Measurements from ENCODE around the gene SLC26A9. TPM values are rescaled to one million over a fixed set of nuclear protein-coding genes. Genes with fewer than 3 reads are reported as not detected.

SLC26A9 gene
- total and polyA plus RNA-seq, 2 donors = 0.09 to 0.41 TPM

DNA sequence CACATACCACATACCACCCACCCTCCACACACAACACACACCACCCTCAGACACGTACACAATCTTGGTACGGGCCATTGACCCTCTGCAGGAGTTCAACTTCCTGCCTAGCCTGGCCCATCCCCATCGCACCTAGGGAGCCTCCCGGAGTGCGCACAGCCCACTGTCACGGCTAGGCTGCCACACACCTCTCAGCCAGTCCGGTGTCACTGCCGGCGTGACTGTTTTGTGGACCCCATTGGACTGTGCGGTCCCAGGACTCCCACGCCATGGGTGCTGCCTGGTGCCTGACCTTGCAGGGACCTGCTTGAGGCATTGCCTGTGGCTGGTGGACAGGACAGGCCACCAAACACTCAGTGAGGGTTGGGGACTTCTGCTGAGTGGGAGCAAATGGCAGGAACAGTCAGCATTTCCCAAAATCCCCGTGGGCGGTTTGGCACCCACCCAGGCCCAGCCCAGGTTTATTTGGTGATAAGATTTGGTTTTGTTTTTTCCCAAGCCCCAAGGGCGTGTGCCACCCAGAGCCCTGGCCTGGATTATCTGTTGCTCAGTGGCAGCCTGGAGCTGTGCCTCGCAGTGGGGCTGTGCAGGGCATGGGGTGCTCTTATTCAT is 32.2 kb upstream of the SLC26A9 start:
- no peak overlapping the region for H3K4me3 ChIP-seq (ENCODE audit: low read length in 2 of 2)
- H3K36me3 ChIP-seq (ENCODE audit: control insufficient read depth in 2 of 2, insufficient read depth in 2 of 2, low read length in 1 of 2) = no peaks in the 10 kb centered on the region
- H3K27ac ChIP-seq (ENCODE audit: low read depth in 1 of 2, low read length in 1 of 2) = no peak overlapping the region
- H3K9me3 ChIP-seq (ENCODE audit: control insufficient read depth in 2 of 2, insufficient read depth in 1 of 2, low read length in 1 of 2) = no peaks in the 10 kb centered on the region
- no peak for DNase-seq (ENCODE audit: low read depth in 6 of 9, low spot score in 9 of 9)
- no peaks in the 10 kb centered on the region for H3K27me3 ChIP-seq (ENCODE audit: control insufficient read depth in 2 of 2, insufficient read depth in 1 of 2, low read length in 1 of 2)
- H3K4me1 ChIP-seq (ENCODE audit: control insufficient read depth in 2 of 2, insufficient read depth in 2 of 2, low read length in 2 of 2) = no peaks in the 10 kb centered on the region
- WGBS = 95% methylated on average over 15 of the region's 15 CpGs

DNA sequence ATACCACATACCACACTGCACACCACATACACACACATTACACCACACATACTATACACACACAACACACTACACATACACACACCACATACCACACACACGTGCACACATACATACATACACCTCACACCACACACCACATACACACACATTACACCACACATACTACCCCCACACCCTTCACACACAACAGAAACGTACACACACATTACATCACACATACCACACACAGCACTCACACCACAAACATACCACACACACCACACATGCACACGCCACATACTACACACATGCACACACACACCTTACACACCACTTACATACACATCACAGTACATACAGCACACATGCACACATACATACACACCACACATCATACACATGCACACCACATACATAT is 31.5 kb upstream of the SLC26A9 start:
- WGBS = 95% methylated on average over 3 of the region's 3 CpGs
- DNase-seq (ENCODE audit: low read depth in 6 of 9, low spot score in 9 of 9) = no peak
- Histone ChIP-seq H3K9me3 (ENCODE audit: control insufficient read depth in 2 of 2, insufficient read depth in 1 of 2, low read length in 1 of 2) (no peaks in the 10 kb centered on the region), H3K27me3 (ENCODE audit: control insufficient read depth in 2 of 2, insufficient read depth in 1 of 2, low read length in 1 of 2) (no peaks in the 10 kb centered on the region), H3K4me1 (ENCODE audit: control insufficient read depth in 2 of 2, insufficient read depth in 2 of 2, low read length in 2 of 2) (no peaks in the 10 kb centered on the region), H3K27ac (ENCODE audit: low read depth in 1 of 2, low read length in 1 of 2) (no peak overlapping the region), H3K36me3 (ENCODE audit: control insufficient read depth in 2 of 2, insufficient read depth in 2 of 2, low read length in 1 of 2) (no peaks in the 10 kb centered on the region), H3K4me3 (ENCODE audit: low read length in 2 of 2) (no peak overlapping the region)

DNA sequence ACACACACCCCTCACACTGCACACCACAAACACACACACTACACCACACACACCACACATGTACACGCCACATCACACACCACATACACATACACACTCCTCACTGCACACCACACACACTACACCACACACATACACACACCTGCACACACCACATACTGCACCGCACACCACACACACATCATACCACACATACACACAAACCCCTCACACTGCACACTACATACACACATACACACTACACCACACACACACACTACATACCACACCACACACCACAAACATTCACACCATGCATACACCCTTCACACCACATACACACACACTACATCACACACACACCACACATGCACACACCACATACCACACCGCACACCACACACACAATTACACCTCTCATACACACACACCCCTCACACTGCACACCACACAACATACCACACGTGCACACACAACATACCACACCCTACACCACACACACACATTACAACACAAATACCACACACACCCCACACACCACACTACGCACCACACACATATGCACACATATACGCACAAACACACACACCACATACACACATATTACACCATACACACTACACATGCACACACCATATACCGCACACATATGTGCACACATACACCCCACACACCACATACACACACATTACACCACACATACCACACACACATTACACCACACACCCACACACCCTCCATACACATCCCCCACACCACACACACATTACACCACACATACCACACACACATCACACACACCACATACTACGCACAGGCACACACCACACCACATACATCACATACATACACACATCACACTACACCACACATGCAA is 30.3 kb upstream of the SLC26A9 start:
- Histone ChIP-seq H3K27ac (ENCODE audit: low read depth in 1 of 2, low read length in 1 of 2) (no peak overlapping the region), H3K27me3 (ENCODE audit: control insufficient read depth in 2 of 2, insufficient read depth in 1 of 2, low read length in 1 of 2) (no peaks in the 10 kb centered on the region), H3K9me3 (ENCODE audit: control insufficient read depth in 2 of 2, insufficient read depth in 1 of 2, low read length in 1 of 2) (no peaks in the 10 kb centered on the region), H3K4me1 (ENCODE audit: control insufficient read depth in 2 of 2, insufficient read depth in 2 of 2, low read length in 2 of 2) (no peaks in the 10 kb centered on the region), H3K36me3 (ENCODE audit: control insufficient read depth in 2 of 2, insufficient read depth in 2 of 2, low read length in 1 of 2) (no peaks in the 10 kb centered on the region), H3K4me3 (ENCODE audit: low read length in 2 of 2) (no peak overlapping the region)
- WGBS = 97% methylated on average over 8 of the region's 8 CpGs
- no peak for DNase-seq (ENCODE audit: low read depth in 6 of 9, low spot score in 9 of 9)

DNA sequence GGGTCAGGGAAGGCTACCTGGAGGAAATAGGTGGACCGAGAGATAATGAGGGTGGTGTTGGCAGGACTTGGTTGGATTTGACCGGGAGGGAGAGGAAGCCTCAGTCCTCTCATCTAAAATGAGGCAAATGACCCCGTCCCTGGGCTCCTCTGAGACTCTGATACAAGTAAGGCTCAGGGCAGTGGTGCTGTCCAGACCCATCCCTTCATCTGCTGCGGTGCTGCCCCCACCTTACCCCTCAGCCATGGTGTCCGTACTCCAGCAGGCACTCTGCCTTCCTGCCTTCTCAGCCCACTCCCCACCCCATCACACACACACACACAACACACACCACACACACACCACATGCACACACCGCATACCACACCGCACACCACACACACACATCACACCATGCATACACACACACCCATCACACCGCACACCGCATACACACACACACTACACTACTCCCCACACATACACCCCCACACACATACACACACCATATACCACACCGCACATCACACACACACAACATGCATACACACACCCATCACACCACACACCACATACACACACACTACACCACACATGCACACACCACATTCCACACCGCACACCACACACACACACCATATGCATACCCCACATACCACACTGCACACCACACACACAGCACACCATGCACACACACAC is 29.4 kb upstream of the SLC26A9 start:
- no peaks in the 10 kb centered on the region for H3K27me3 ChIP-seq (ENCODE audit: control insufficient read depth in 2 of 2, insufficient read depth in 1 of 2, low read length in 1 of 2)
- H3K36me3 ChIP-seq (ENCODE audit: control insufficient read depth in 2 of 2, insufficient read depth in 2 of 2, low read length in 1 of 2) = no peaks in the 10 kb centered on the region
- WGBS = 94% methylated on average over 11 of the region's 11 CpGs
- H3K27ac ChIP-seq (ENCODE audit: low read depth in 1 of 2, low read length in 1 of 2) = no peak overlapping the region
- no peaks in the 10 kb centered on the region for H3K9me3 ChIP-seq (ENCODE audit: control insufficient read depth in 2 of 2, insufficient read depth in 1 of 2, low read length in 1 of 2)
- no peak for DNase-seq (ENCODE audit: low read depth in 6 of 9, low spot score in 9 of 9)
- H3K4me3 ChIP-seq (ENCODE audit: low read length in 2 of 2) = no peak overlapping the region
- H3K4me1 ChIP-seq (ENCODE audit: control insufficient read depth in 2 of 2, insufficient read depth in 2 of 2, low read length in 2 of 2) = no peaks in the 10 kb centered on the region

DNA sequence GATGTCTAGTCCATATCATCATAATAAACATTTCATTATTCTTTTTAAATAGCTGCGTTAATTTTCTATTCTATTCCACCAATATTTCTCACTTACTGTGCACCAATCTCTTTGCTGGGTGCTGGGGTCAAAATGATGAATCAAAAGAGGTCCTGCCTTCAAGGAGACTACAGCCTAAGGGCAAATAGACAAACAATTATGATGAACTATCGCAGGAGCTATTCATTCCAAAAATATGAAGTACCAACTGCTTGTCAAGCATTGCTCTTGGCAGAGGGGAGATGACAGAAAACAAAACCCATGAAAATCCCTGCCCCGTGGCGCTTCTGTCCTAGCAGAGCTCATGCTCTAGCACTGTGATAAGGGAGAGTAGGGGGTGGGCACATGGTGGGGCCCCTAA is 28.8 kb upstream of the SLC26A9 start:
- H3K4me3 ChIP-seq (ENCODE audit: low read length in 2 of 2) = no peak overlapping the region
- no peak for DNase-seq (ENCODE audit: low read depth in 6 of 9, low spot score in 9 of 9)
- no peaks in the 10 kb centered on the region for H3K27me3 ChIP-seq (ENCODE audit: control insufficient read depth in 2 of 2, insufficient read depth in 1 of 2, low read length in 1 of 2)
- no peaks in the 10 kb centered on the region for H3K9me3 ChIP-seq (ENCODE audit: control insufficient read depth in 2 of 2, insufficient read depth in 1 of 2, low read length in 1 of 2)
- WGBS = 95% methylated on average over 4 of the region's 4 CpGs
- no peaks in the 10 kb centered on the region for H3K36me3 ChIP-seq (ENCODE audit: control insufficient read depth in 2 of 2, insufficient read depth in 2 of 2, low read length in 1 of 2)
- no peak overlapping the region for H3K27ac ChIP-seq (ENCODE audit: low read depth in 1 of 2, low read length in 1 of 2)
- no peaks in the 10 kb centered on the region for H3K4me1 ChIP-seq (ENCODE audit: control insufficient read depth in 2 of 2, insufficient read depth in 2 of 2, low read length in 2 of 2)

DNA sequence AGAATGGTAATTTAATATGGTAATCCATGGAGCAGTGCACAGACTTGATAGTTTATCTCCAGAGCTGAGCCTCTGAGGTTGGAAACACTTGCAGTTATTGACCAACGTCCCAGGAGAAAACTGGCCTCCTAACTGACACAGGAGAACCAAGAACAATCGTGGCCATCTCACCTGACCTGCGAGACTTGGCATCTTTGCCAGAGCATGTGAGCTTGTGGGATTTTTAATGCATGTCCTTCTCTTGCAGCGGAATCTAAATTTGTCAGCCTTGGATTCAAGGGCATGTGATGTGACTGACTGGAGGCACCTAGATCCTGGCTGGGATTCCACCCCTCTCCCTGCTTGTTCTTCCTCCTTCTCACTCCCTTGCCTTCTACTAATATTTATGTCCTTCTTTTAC is 27.8 kb upstream of the SLC26A9 start:
- Histone ChIP-seq H3K9me3 (ENCODE audit: control insufficient read depth in 2 of 2, insufficient read depth in 1 of 2, low read length in 1 of 2) (no peaks in the 10 kb centered on the region), H3K4me3 (ENCODE audit: low read length in 2 of 2) (no peak overlapping the region), H3K36me3 (ENCODE audit: control insufficient read depth in 2 of 2, insufficient read depth in 2 of 2, low read length in 1 of 2) (no peaks in the 10 kb centered on the region), H3K27ac (ENCODE audit: low read depth in 1 of 2, low read length in 1 of 2) (no peak overlapping the region), H3K27me3 (ENCODE audit: control insufficient read depth in 2 of 2, insufficient read depth in 1 of 2, low read length in 1 of 2) (no peaks in the 10 kb centered on the region), H3K4me1 (ENCODE audit: control insufficient read depth in 2 of 2, insufficient read depth in 2 of 2, low read length in 2 of 2) (no peaks in the 10 kb centered on the region)
- 91% methylated on average over 4 of the region's 4 CpGs for WGBS
- no peak for DNase-seq (ENCODE audit: low read depth in 6 of 9, low spot score in 9 of 9)

DNA sequence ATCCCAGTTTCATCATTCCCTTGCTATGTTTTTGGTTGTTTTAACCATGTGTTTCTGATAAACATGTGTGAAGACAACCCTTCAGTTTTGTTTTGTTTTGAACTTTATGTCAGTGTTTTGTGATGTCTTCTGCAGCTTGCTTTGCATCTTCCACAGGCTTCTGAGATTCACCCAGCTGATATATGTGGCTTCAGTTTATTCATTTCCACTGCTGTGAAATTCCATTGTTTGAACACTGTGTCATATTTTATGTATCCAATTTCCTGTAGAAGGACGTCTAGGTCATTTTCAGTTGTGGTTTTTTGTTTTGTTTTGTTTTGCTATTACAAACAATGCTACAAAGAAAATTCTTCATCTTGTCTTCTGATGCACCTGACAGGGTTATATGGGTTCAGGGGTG is 27.2 kb upstream of the SLC26A9 start:
- no peaks in the 10 kb centered on the region for H3K27me3 ChIP-seq (ENCODE audit: control insufficient read depth in 2 of 2, insufficient read depth in 1 of 2, low read length in 1 of 2)
- H3K4me3 ChIP-seq (ENCODE audit: low read length in 2 of 2) = no peak overlapping the region
- no peak for DNase-seq (ENCODE audit: low read depth in 6 of 9, low spot score in 9 of 9)
- H3K4me1 ChIP-seq (ENCODE audit: control insufficient read depth in 2 of 2, insufficient read depth in 2 of 2, low read length in 2 of 2) = no peaks in the 10 kb centered on the region
- WGBS = 13% methylated on average over 1 of the region's 1 CpG
- no peaks in the 10 kb centered on the region for H3K36me3 ChIP-seq (ENCODE audit: control insufficient read depth in 2 of 2, insufficient read depth in 2 of 2, low read length in 1 of 2)
- H3K9me3 ChIP-seq (ENCODE audit: control insufficient read depth in 2 of 2, insufficient read depth in 1 of 2, low read length in 1 of 2) = no peaks in the 10 kb centered on the region
- no peak overlapping the region for H3K27ac ChIP-seq (ENCODE audit: low read depth in 1 of 2, low read length in 1 of 2)

DNA sequence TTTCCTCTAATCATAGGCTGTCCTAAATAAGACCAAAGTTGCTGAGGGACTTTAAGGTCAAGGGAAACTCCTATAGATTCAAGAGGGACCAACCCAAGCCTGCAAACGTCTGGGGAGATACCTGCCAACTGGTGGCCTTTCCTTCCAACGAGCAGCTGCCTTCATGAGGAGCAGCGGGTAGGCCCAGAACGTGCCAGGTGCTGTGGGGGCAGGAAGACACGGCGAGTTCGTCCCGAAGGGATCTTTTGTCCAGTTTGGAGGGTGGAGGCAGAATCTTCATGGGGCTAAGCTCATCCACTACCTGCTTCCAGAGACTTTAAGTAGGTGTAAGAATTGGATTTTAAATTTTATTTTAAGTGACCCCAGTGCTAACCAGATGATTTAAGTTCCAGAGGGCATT is 26.0 kb upstream of the SLC26A9 start:
- 94% methylated on average over 8 of the region's 8 CpGs for WGBS
- DNase-seq (ENCODE audit: low read depth in 6 of 9, low spot score in 9 of 9) = no peak
- Histone ChIP-seq H3K27me3 (ENCODE audit: control insufficient read depth in 2 of 2, insufficient read depth in 1 of 2, low read length in 1 of 2) (no peaks in the 10 kb centered on the region), H3K4me3 (ENCODE audit: low read length in 2 of 2) (no peak overlapping the region), H3K4me1 (ENCODE audit: control insufficient read depth in 2 of 2, insufficient read depth in 2 of 2, low read length in 2 of 2) (no peaks in the 10 kb centered on the region), H3K36me3 (ENCODE audit: control insufficient read depth in 2 of 2, insufficient read depth in 2 of 2, low read length in 1 of 2) (no peaks in the 10 kb centered on the region), H3K27ac (ENCODE audit: low read depth in 1 of 2, low read length in 1 of 2) (no peak overlapping the region), H3K9me3 (ENCODE audit: control insufficient read depth in 2 of 2, insufficient read depth in 1 of 2, low read length in 1 of 2) (no peaks in the 10 kb centered on the region)

All from thymus (tissue), 11 donors.